ENCODE data around the gene OTULIN.
A peak's percentile ranks its signal among the peaks of the same experiment; 100 is the strongest.

OTULIN gene

GRCh38 chr5:14720236-14720923 lies 55.9 kb downstream of the OTULIN start:
- no peak for DNase-seq (ENCODE audit: low spot score)

GRCh38 chr5:14721990-14722656 lies 57.6 kb downstream of the OTULIN start:
- no peak for DNase-seq (ENCODE audit: low spot score)

- no peak for DNase-seq (ENCODE audit: low spot score)
These were observed 58.4 kb downstream of the OTULIN start for GRCh38 chr5:14722923-14723322.

- DNase-seq (ENCODE audit: low spot score): no peak
These were observed 59.2 kb downstream of the OTULIN start for GRCh38 chr5:14723701-14724132.

GRCh38 chr5:14724633-14725032 lies 60.1 kb downstream of the OTULIN start:
- DNase-seq (ENCODE audit: low spot score): peak; percentile 42

- DNase-seq (ENCODE audit: low spot score): no peak
These were observed 61.7 kb downstream of the OTULIN start for GRCh38 chr5:14726066-14726838.

- peak; percentile 91 for DNase-seq (ENCODE audit: low spot score)
These were observed 62.9 kb downstream of the OTULIN start for GRCh38 chr5:14727428-14727865.

GRCh38 chr5:14727928-14728458 lies 63.5 kb downstream of the OTULIN start:
- no peak for DNase-seq (ENCODE audit: low spot score)

GRCh38 chr5:14728459-14728938 lies 64.0 kb downstream of the OTULIN start:
- DNase-seq (ENCODE audit: low spot score): peak; percentile 92

- DNase-seq (ENCODE audit: low spot score): no peak
These were observed 65.2 kb downstream of the OTULIN start for GRCh38 chr5:14729448-14730385.

GRCh38 chr5:14730466-14730865 lies 65.9 kb downstream of the OTULIN start:
- DNase-seq (ENCODE audit: low spot score): no peak

- DNase-seq (ENCODE audit: low spot score): no peak
These were observed 66.4 kb downstream of the OTULIN start for GRCh38 chr5:14730881-14731280.

- DNase-seq (ENCODE audit: low spot score): no peak
These were observed 68.5 kb downstream of the OTULIN start for GRCh38 chr5:14732991-14733390.

GRCh38 chr5:14733661-14734060 lies 69.1 kb downstream of the OTULIN start:
- DNase-seq (ENCODE audit: low spot score): no peak

- DNase-seq (ENCODE audit: low spot score): no peak
These were observed 69.9 kb downstream of the OTULIN start for GRCh38 chr5:14734396-14734795.

- DNase-seq (ENCODE audit: low spot score): peak; percentile 47
These were observed 71.4 kb downstream of the OTULIN start for GRCh38 chr5:14735944-14736343.

- no peak for DNase-seq (ENCODE audit: low spot score)
These were observed 72.8 kb downstream of the OTULIN start for GRCh38 chr5:14737291-14737690.

- DNase-seq (ENCODE audit: low spot score): no peak
These were observed 73.5 kb downstream of the OTULIN start for GRCh38 chr5:14738050-14738449.

GRCh38 chr5:14739538-14739937 lies 75.0 kb downstream of the OTULIN start:
- DNase-seq (ENCODE audit: low spot score): no peak

GRCh38 chr5:14739981-14740380 lies 75.5 kb downstream of the OTULIN start:
- DNase-seq (ENCODE audit: low spot score): no peak

GRCh38 chr5:14741131-14741530 lies 76.6 kb downstream of the OTULIN start:
- no peak for DNase-seq (ENCODE audit: low spot score)

Measured in Ammon's horn (tissue), 1 donor.